ENCODE results near the gene B3GLCT.

Gene B3GLCT

GRCh38 chr13:31356991-31357390, 157.2 kb downstream of the B3GLCT start:
- no peak for DNase-seq

GRCh38 chr13:31357581-31357980, 157.8 kb downstream of the B3GLCT start:
- DNase-seq = no peak

GRCh38 chr13:31361673-31362072, 161.9 kb downstream of the B3GLCT start:
- no peak for DNase-seq

- no peak for DNase-seq
Observed at GRCh38 chr13:31365630-31366029, 165.9 kb downstream of the B3GLCT start.

GRCh38 chr13:31367410-31367809, 167.6 kb downstream of the B3GLCT start:
- no peak for DNase-seq

GRCh38 chr13:31369213-31369612, 169.4 kb downstream of the B3GLCT start:
- DNase-seq = no peak

GRCh38 chr13:31372454-31372853, 172.7 kb downstream of the B3GLCT start:
- no peak for DNase-seq

- no peak for DNase-seq
Observed at GRCh38 chr13:31374682-31375081, 174.9 kb downstream of the B3GLCT start.

- peak; percentile 21 to 24 for DNase-seq
Observed at GRCh38 chr13:31377946-31378345, 178.2 kb downstream of the B3GLCT start.

GRCh38 chr13:31380715-31381114, 180.9 kb downstream of the B3GLCT start:
- DNase-seq = no peak

Data from inflammatory macrophage treated with lipopolysaccharide for 1 hour (primary cell).